ENCODE data around the gene RPEL1.

GRCh38 chr10:103295374-103296015, 49.8 kb downstream of the RPEL1 start:
- TF ChIP-seq TARDBP (IDR thresholded peaks at IDR 0.05), result no peak
- TF ChIP-seq FOXA1 (IDR thresholded peaks at IDR 0.05), result no peak
- no peak for TF ChIP-seq SUZ12 (IDR thresholded peaks at IDR 0.05)
